HG03103 (cell line): Measurements from ENCODE around the gene CRYBG1.
"Not testable (repeated sequence)": the region's sequence is repeated elsewhere in the genome, so short reads cannot be mapped to it uniquely, and the experiment has no call there.

ENCODE experiments used
- ATAC-seq: cut with Tn5 transposase; IDR thresholded peaks from one replicate; pipeline ENCODE4 v1.9.1; 2021; ENCODE audit warnings: low read depth; ENCODE audit not compliant: unreplicated experiment

Gene CRYBG1

GRCh38 chr6:106572436-106572835 is 211.9 kb downstream of the CRYBG1 start:
- ATAC-seq = no peak

GRCh38 chr6:106572875-106573585 is 212.5 kb downstream of the CRYBG1 start:
- no peak for ATAC-seq

- ATAC-seq = no peak
These were observed 214.4 kb downstream of the CRYBG1 start for GRCh38 chr6:106574741-106575458.

GRCh38 chr6:106579281-106579680 is 218.8 kb downstream of the CRYBG1 start:
- ATAC-seq = no peak

- ATAC-seq = no peak
These were observed 221.0 kb downstream of the CRYBG1 start for GRCh38 chr6:106581468-106581867.

GRCh38 chr6:106586815-106587415 is 226.4 kb downstream of the CRYBG1 start:
- ATAC-seq = no peak

- ATAC-seq = not testable (repeated sequence)
These were observed 228.4 kb downstream of the CRYBG1 start for GRCh38 chr6:106588937-106589336.

- ATAC-seq = no peak
These were observed 230.8 kb downstream of the CRYBG1 start for GRCh38 chr6:106591111-106591825.

GRCh38 chr6:106599440-106599839 is 238.9 kb downstream of the CRYBG1 start:
- ATAC-seq = no peak

GRCh38 chr6:106600329-106600728 is 239.8 kb downstream of the CRYBG1 start:
- ATAC-seq = no peak

GRCh38 chr6:106608080-106608668 is 247.7 kb downstream of the CRYBG1 start:
- ATAC-seq = peak; percentile 62

GRCh38 chr6:106609699-106610098 is 249.2 kb downstream of the CRYBG1 start:
- no peak for ATAC-seq

GRCh38 chr6:106611030-106611429 is 250.5 kb downstream of the CRYBG1 start:
- ATAC-seq = no peak

- ATAC-seq = no peak
These were observed 252.3 kb downstream of the CRYBG1 start for GRCh38 chr6:106612671-106613416.

GRCh38 chr6:106613590-106613989 is 253.1 kb downstream of the CRYBG1 start:
- no peak for ATAC-seq

- ATAC-seq = no peak
These were observed 253.6 kb downstream of the CRYBG1 start for GRCh38 chr6:106614166-106614565.

- ATAC-seq = no peak
These were observed 254.2 kb downstream of the CRYBG1 start for GRCh38 chr6:106614592-106615257.

GRCh38 chr6:106617302-106617701 is 256.8 kb downstream of the CRYBG1 start:
- ATAC-seq = no peak

- ATAC-seq = no peak
These were observed 257.3 kb downstream of the CRYBG1 start for GRCh38 chr6:106617857-106618256.
